Measurements from ENCODE around the gene CYBA. TPM values are rescaled to one million over a fixed set of nuclear protein-coding genes. Genes with fewer than 3 reads are reported as not detected.
A peak's percentile ranks its signal among the peaks of the same experiment; 100 is the strongest.

The CYBA gene
- total and polyA plus RNA-seq, 2 of the 4 experiments (the other 2 are of a cell fraction): 65.6 to 169 TPM

- ChIA-PET POLR2A (ENCODE audit: unreplicated experiment) (no interaction called here), CTCF (no interaction called here)
- peaks cover 5% of the 10 kb centered on the region; the same call in 1 of the 2 replicates for H4K20me1 ChIP-seq (ENCODE audit: insufficient read depth, low read length)
- H4K5ac ChIP-seq (ENCODE audit: low read depth, low read length): no peak overlapping the region
- H3K23ac ChIP-seq (ENCODE audit: low read depth, low read length): no peak overlapping the region
- no peak overlapping the region for H2BK5ac ChIP-seq (ENCODE audit: low read depth, low read length, poor library complexity, severe bottlenecking)
- H3K4me2 ChIP-seq (ENCODE audit: low read depth, low read length): peak overlapping the region; percentile 32
- H4K91ac ChIP-seq (ENCODE audit: insufficient read depth, low read depth, low read length): no peak overlapping the region; the same call in 1 of the 2 replicates
- no peak overlapping the region for H3K18ac ChIP-seq (ENCODE audit: low read depth, low read length)
- H3K27me3 ChIP-seq (ENCODE audit: control insufficient read depth, insufficient read depth, low read length): peaks cover 23% of the 10 kb centered on the region
- no peaks in the 10 kb centered on the region for H3K9me3 ChIP-seq (ENCODE audit: control insufficient read depth, insufficient read depth, low read length)
- dilution Hi-C loops (cut with HindIII; ENCODE audit: low sequenced_read_pairs, unreplicated experiment) (no loop called here), in situ Hi-C loops (cut with MboI; ENCODE audit: low sequenced_read_pairs) (no loop called here), intact Hi-C loops (cut with micrococcal nuclease) (no loop called here)
- 75% methylated on average over 9 of the region's 28 CpGs; no CpG with 5 or more reads in 1 of the 2 experiments for WGBS, 2 experiments (ENCODE audit: extremely low coverage in 2 of 2, insufficient read length in 1 of 2)
- no peak overlapping the region for H3K4me3 ChIP-seq (ENCODE audit: insufficient read depth, low read depth, low read length)
- no peak overlapping the region for H3K27ac ChIP-seq (ENCODE audit: insufficient read depth, low read length)
- H3K36me3 ChIP-seq (ENCODE audit: control insufficient read depth, insufficient read depth, low read length): peaks cover 26% of the 10 kb centered on the region
- peak overlapping the region; percentile 63; the same call in 1 of the 2 replicates for H3K14ac ChIP-seq (replicated peaks; ENCODE audit: low read depth, low read length)
- ATAC-seq (ENCODE audit: low read depth) (peak; percentile 18), DNase-seq (peak; percentile 22)
- TF ChIP-seq ELK1 (IDR thresholded peaks at IDR 0.05; ENCODE audit: borderline replicate concordance, low read depth, low read length): no peak
- no peak for TF ChIP-seq CEBPB (IDR thresholded peaks at IDR 0.05; ENCODE audit: low read depth, low read length)
- TF ChIP-seq SMC3 (IDR thresholded peaks at IDR 0.05; ENCODE audit: low read depth, low read length): no peak
- no peak for TF ChIP-seq CTCF (conservative IDR thresholded peaks at IDR 0.05; ENCODE audit: low read depth, low read length)
- no peak for TF ChIP-seq RFX5 (IDR thresholded peaks at IDR 0.05; ENCODE audit: low read depth, low read length)
- no peak for TF ChIP-seq CHD1 (IDR thresholded peaks at IDR 0.05; ENCODE audit: low read depth, low read length)
- no peak for TF ChIP-seq POLR2A (IDR thresholded peaks at IDR 0.05; ENCODE audit: low read depth, low read length)
- TF ChIP-seq MXI1 (IDR thresholded peaks at IDR 0.05; ENCODE audit: borderline replicate concordance, low read depth, low read length): no peak
- TF ChIP-seq FOS (IDR thresholded peaks at IDR 0.05; ENCODE audit: low read depth, low read length): no peak
- no peak for TF ChIP-seq RAD21 (IDR thresholded peaks at IDR 0.05; ENCODE audit: low read length)
- TF ChIP-seq RCOR1 (IDR thresholded peaks at IDR 0.05; ENCODE audit: insufficient replicate concordance, low read length): no peak
- no peak for TF ChIP-seq MAFK (IDR thresholded peaks at IDR 0.05; ENCODE audit: low read depth, low read length)
- H2BK15ac ChIP-seq (ENCODE audit: low read depth, low read length): no peak overlapping the region
- BruUV-seq (replicated peaks): no TSS peak
- peak overlapping the region; percentile 58; the same call in 1 of the 2 replicates for H2AK5ac ChIP-seq (ENCODE audit: low read depth, low read length)
- H3K9ac ChIP-seq (ENCODE audit: low read depth, low read length): no peak overlapping the region
- no peak overlapping the region for H2BK20ac ChIP-seq (ENCODE audit: low read depth, low read length)
- H2BK120ac ChIP-seq (ENCODE audit: low read depth, low read length): no peak overlapping the region; the same call in 1 of the 2 replicates
- H3K56ac ChIP-seq (ENCODE audit: extremely low read depth, insufficient read depth, low read length): no peak overlapping the region
- peak overlapping the region; percentile 71; the same call in 1 of the 2 replicates for H3K4ac ChIP-seq (ENCODE audit: low read depth, low read length)
- peak overlapping the region in 1 of 2 experiments; percentile 63; a peak in 1 of 4 replicates for H4K8ac ChIP-seq (ENCODE audit: low read depth in 2 of 2, low read length in 2 of 2)
- peaks cover 11% of the 10 kb centered on the region for H3K4me1 ChIP-seq (ENCODE audit: control insufficient read depth, insufficient read depth, low read length)
- H2AFZ ChIP-seq (replicated peaks; ENCODE audit: low read length, poor library complexity): peak overlapping the region; percentile 90
- H3K9me1 ChIP-seq (ENCODE audit: insufficient read depth, low read length): peaks cover 2% of the 10 kb centered on the region; the same call in 1 of the 2 replicates
- H2AK9ac ChIP-seq (replicated peaks; ENCODE audit: low read depth, low read length, poor library complexity): peak overlapping the region; percentile 89
- H3K79me1 ChIP-seq (ENCODE audit: low read depth in 1 of 2, low read length in 2 of 2): no peaks in the 10 kb centered on the region
Observed at GRCh38 chr16:88634994-88635670, 15.7 kb downstream of the CYBA start.

Data from IMR-90 (cell line).